GM12874 (cell line): ENCODE data around the gene IRX4.

Source experiments
- CTCF ChIP-seq: IDR thresholded peaks from 2 replicates; pipeline ENCODE4 v1.5.1; 2011; ENCODE audit warnings: low read depth, mild to moderate bottlenecking, control low read depth, low read length, moderate library complexity; ENCODE audit not compliant: insufficient read depth

The IRX4 gene

GRCh38 chr5:1882337-1883119, at the start of gene IRX4:
Gene IRX4, minus strand, starts transcription at chr5:1882925. Its CDS starts 278 bp downstream, at chr5:1882647.
- TF ChIP-seq CTCF, result no peak

GRCh38 chr5:1931604-1932231, 49.0 kb upstream of the IRX4 start:
- TF ChIP-seq CTCF, result no peak

GRCh38 chr5:1930880-1931603, 48.3 kb upstream of the IRX4 start:
- no peak for TF ChIP-seq CTCF

GRCh38 chr5:1930501-1930879, 47.8 kb upstream of the IRX4 start:
- TF ChIP-seq CTCF, result no peak

DNA sequence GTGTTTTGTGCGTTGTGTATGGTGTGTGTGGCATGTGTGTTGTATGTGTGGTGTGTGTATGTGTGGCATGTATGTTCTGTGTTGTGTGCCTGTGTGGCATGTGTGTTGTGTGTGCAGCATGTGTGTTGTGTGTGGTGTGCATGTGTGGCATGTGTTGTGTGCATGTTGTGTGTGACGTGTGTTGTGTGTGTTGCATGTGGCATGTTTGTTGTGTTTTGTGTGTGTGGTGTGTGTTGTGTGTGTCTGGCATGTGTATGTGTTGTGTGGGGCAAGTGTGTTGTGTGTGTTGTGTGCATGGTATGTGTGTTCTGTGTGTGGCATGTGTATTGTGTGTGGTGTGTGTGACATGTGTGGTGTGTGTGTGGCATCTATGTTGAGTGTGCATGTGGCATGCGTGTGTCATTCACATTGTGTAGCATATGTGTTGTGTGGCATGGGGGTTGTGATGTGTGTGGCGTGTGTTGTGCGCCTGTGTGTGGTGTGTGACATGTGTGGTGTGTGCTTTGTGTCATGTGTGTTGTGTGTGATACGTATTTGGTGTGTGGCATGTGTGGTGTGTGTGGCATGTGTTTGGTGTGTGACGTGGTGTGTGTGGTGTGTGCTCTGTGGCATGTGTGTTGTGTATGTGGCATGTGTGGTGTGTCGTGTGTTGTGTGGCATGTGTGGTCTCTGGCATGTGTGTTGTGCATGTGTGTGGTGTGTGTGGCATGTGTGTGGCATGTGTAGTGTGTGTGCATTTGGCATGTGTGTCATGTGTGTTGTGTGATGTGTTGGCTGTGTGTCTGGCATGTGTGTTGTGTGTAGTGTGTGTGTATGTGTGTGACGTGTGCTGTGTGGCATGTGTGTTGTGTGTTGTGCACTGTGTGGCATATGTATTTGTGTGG, 46.6 kb upstream of the IRX4 start:
- TF ChIP-seq CTCF, result no peak

DNA sequence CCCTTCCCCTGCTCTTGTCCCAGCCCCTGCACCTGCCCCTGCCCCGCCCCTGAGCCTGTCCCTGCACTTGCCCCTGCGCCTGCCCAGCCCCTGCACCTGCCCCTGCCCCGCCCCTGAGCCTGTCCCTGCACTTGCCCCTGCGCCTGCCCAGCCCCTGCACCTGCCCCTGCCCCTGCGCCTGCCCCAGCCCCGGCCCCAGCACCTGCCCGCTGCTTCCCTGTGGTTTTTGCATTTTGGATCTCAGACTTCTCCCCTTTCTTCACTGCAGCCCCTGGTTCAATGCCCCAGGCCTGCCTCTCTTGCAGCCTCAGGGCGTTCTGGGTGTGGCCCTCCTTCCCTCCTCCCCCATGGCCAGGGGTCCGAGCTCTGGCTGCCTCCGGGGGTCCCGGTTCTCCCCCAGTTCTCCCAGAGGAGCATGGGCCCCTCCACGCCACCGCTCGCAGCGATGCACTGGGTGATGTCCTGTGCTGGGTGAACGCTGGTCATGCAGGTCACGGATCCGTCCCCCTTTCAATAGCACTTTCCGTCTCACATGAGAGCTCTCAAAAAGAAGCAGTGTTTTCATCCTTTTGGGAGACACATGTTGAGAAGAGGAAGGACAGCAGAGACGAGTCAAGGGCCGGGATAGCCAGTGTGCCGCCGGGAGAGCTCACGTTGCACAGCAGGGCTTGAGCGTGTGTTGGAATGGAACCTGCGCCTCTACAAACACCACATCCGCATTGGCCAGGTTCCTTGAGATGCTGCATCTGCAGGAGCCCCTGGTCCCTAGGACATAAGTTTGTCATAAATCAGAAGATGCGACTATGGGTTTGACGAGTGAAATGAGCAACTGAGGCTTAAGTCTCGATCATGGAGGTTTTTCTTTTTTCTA, 44.0 kb upstream of the IRX4 start:
- TF ChIP-seq CTCF, result no peak
